ENCODE results near the gene DLGAP3. TPM values are rescaled to one million over a fixed set of nuclear protein-coding genes. Genes with fewer than 3 reads are reported as not detected.

The DLGAP3 gene
- total RNA-seq, 4 donors from 2014 or later, result 0.25 to 0.84 (median 0.30) TPM

- DNase-seq (ENCODE audit: low spot score) (no peak), ATAC-seq (ENCODE audit: low FRiP score) (no peak)
- TF ChIP-seq CTCF (IDR thresholded peaks at IDR 0.05), result no peak
Measured at GRCh38 chr1:34928066-34928696, 1.3 kb downstream of the DLGAP3 start.

- no peak for TF ChIP-seq CTCF (IDR thresholded peaks at IDR 0.05)
- DNase-seq (ENCODE audit: low spot score) (no peak), ATAC-seq (ENCODE audit: low FRiP score) (no peak)
Measured at GRCh38 chr1:34927316-34927715, 2.1 kb downstream of the DLGAP3 start.

GRCh38 chr1:34926894-34927293 is 2.6 kb downstream of the DLGAP3 start:
- ATAC-seq (ENCODE audit: low FRiP score) (no peak), DNase-seq (ENCODE audit: low spot score) (no peak)
- TF ChIP-seq CTCF (IDR thresholded peaks at IDR 0.05), result no peak

- no peak for DNase-seq (ENCODE audit: low spot score)
- no peak for ATAC-seq (ENCODE audit: low FRiP score)
- TF ChIP-seq CTCF (IDR thresholded peaks at IDR 0.05), result no peak
Measured at GRCh38 chr1:34926156-34926555, 3.3 kb downstream of the DLGAP3 start.

GRCh38 chr1:34925730-34926129 is 3.7 kb downstream of the DLGAP3 start:
- ATAC-seq (ENCODE audit: low FRiP score), result no peak
- DNase-seq (ENCODE audit: low spot score), result no peak
- TF ChIP-seq CTCF (IDR thresholded peaks at IDR 0.05), result no peak

GRCh38 chr1:34924759-34925555 is 4.5 kb downstream of the DLGAP3 start:
- no peak for TF ChIP-seq CTCF (IDR thresholded peaks at IDR 0.05)
- DNase-seq (ENCODE audit: low spot score) (no peak), ATAC-seq (ENCODE audit: low FRiP score) (no peak)

GRCh38 chr1:34923490-34923889 is 6.0 kb downstream of the DLGAP3 start:
- TF ChIP-seq CTCF (IDR thresholded peaks at IDR 0.05), result no peak
- no peak for ATAC-seq (ENCODE audit: low FRiP score)
- DNase-seq (ENCODE audit: low spot score), result no peak

Data from omental fat pad (tissue), 4 donors.